Measurements from ENCODE around the gene ZBTB47. TPM values are rescaled to one million over a fixed set of nuclear protein-coding genes. Genes with fewer than 3 reads are reported as not detected.

The ZBTB47 gene
- total and polyA plus RNA-seq, 2 experiments from 2014 or later: 0.48 to 2.8 TPM

GRCh38 chr3:42707620-42708355 lies 54.3 kb downstream of the ZBTB47 start:
- Histone ChIP-seq H3K4me3 (no peak overlapping the region), H3K27ac (ENCODE audit: low read depth) (no peak overlapping the region), H3K4me1 (ENCODE audit: insufficient read depth) (no peaks in the 10 kb centered on the region), H3K27me3 (ENCODE audit: insufficient read depth) (no peaks in the 10 kb centered on the region), H3K9me2 (ENCODE audit: insufficient read depth) (no peaks in the 10 kb centered on the region), H3K79me2 (replicated peaks; ENCODE audit: insufficient read depth) (no peaks in the 10 kb centered on the region), H4K20me1 (replicated peaks; ENCODE audit: insufficient read depth) (no peaks in the 10 kb centered on the region), H3F3A (replicated peaks; ENCODE audit: low read depth) (no peaks in the 10 kb centered on the region), H2AFZ (no peak overlapping the region), H3K36me3 (ENCODE audit: insufficient read depth) (no peaks in the 10 kb centered on the region), H3K4me2 (no peak overlapping the region)
- TF ChIP-seq ZNF114 (CRISPR knock-in tag; IDR thresholded peaks at IDR 0.05): no peak
- no peak for TF ChIP-seq ZNF331 (CRISPR knock-in tag; IDR thresholded peaks at IDR 0.05; ENCODE audit: low read depth)
- TF ChIP-seq STAT1 (IDR thresholded peaks at IDR 0.05; ENCODE audit: unreplicated experiment): no peak
- no peak for TF ChIP-seq JUNB (IDR thresholded peaks at IDR 0.05; ENCODE audit: unreplicated experiment)
- TF ChIP-seq ETS1 (IDR thresholded peaks at IDR 0.05): no peak
- no peak for TF ChIP-seq CTCF (conservative IDR thresholded peaks at IDR 0.05; ENCODE audit: low read depth in 2 of 2)
- no peak for TF ChIP-seq ZNF462 (CRISPR knock-in tag; IDR thresholded peaks at IDR 0.05)
- TF ChIP-seq CREB1 (CRISPR knock-in tag; IDR thresholded peaks at IDR 0.05; ENCODE audit: low read depth): no peak
- TF ChIP-seq EZH2phosphoT487 (IDR thresholded peaks at IDR 0.05; ENCODE audit: unreplicated experiment): no peak
- TF ChIP-seq POLR2AphosphoS5 (IDR thresholded peaks at IDR 0.05; ENCODE audit: low read depth): no peak
- no peak for TF ChIP-seq EZH2 (IDR thresholded peaks at IDR 0.05; ENCODE audit: low read depth, unreplicated experiment)
- Mint-ChIP-seq H3K36me3 (ENCODE audit: low read depth) (no peaks in the 10 kb centered on the region), H3K27ac (no peak overlapping the region), H3K4me1 (peaks cover 3% of the 10 kb centered on the region; the same call in 1 of the 3 replicates), H3K27me3 (ENCODE audit: insufficient read depth, low read depth, poor library complexity) (peaks cover 8% of the 10 kb centered on the region), H3K9me3 (no peaks in the 10 kb centered on the region), H3K4me3 (no peak overlapping the region)
- ATAC-seq (no peak), DNase-seq (ENCODE audit: low spot score) (no peak)
